HCT116 (cell line): ENCODE measurements around the gene RIN3. TPM values are rescaled to one million over a fixed set of nuclear protein-coding genes. Genes with fewer than 3 reads are reported as not detected.

Experiments
- ATAC-seq: fragments of 200-7000 bp; cut with Tn5 transposase; 2 replicates; pipeline ENCODE4 v1.9.1; 2020; ENCODE audit warnings: mild to moderate bottlenecking, moderate library complexity
- BruUV-seq: library from RNA; stranded (reverse); fragments of 400-500 nt; replicated peaks from 2 replicates; lab custom pipeline; 2021; lab: Mats Ljungman, UMichigan
- CTCF ChIA-PET: fragments of 300-600 bp; sonication (Branson Sonifier 250); formaldehyde crosslinking; loops from one replicate; lab custom pipeline; 2021; ENCODE audit warnings: antibody characterized with exemption; lab: Charles Lee
- POLR2A ChIA-PET: fragments of 300-600, 350-600 bp; sonication (Branson Sonifier 250); formaldehyde crosslinking; loops from one replicate; lab custom pipeline; 2021; ENCODE audit warnings: antibody characterized with exemption; lab: Charles Lee
- RAD21 ChIA-PET, 2 experiments: fragments of 300-600 bp; sonication (Branson Sonifier 250); formaldehyde crosslinking; loops; one replicate each; lab custom pipeline; 2023; ENCODE audit warnings: low total read pairs in 2 of 2; ENCODE audit not compliant: uncharacterized antibody in 2 of 2, unreplicated experiment in 2 of 2, low non-redundant PET in 1 of 2; lab: Charles Lee
- DNase-seq: peaks from one replicate; pipeline ENCODE4 v3.0.0-alpha.2; 2010; ENCODE audit warnings: low read depth, low spot score
- H2AFZ ChIP-seq: fragments of 200-600 bp; shearing (Covaris generic), sonication (generic); 2 replicates; pipeline ENCODE4 v1.6.1; 2017; ENCODE audit warnings: low read depth, mixed run types, mixed read lengths, antibody characterized with exemption, low read length; ENCODE audit not compliant: poor library complexity, severe bottlenecking
- H3K27ac ChIP-seq: 2 replicates; pipeline ENCODE4 v1.5.1; 2012; ENCODE audit warnings: low read depth, low read length
- H3K27me3 ChIP-seq: fragments of 200-600 bp; sonication (generic); 2 replicates; pipeline ENCODE4 v1.6.1; 2016; ENCODE audit warnings: mixed run types, low read length, mixed read lengths; ENCODE audit not compliant: insufficient read depth
- H3K36me3 ChIP-seq, 2 experiments: fragments of 200-500 bp in 1 of 2; fragments of 200-600 bp in 1 of 2; sonication (Bioruptor generic) in 1 of 2; sonication (generic) in 1 of 2; 2 replicates each; pipeline versions ENCODE4 v1.5.1 to v1.6.1; 2014 to 2016; ENCODE audit warnings: low read length in 2 of 2, inconsistent platforms in 1 of 2, mixed read lengths in 1 of 2, mixed run types in 1 of 2; ENCODE audit not compliant: insufficient read depth in 2 of 2, control insufficient read depth in 1 of 2
- H3K4me1 ChIP-seq, 2 experiments: fragments of 200-600 bp in 1 of 2; sonication (generic) in 1 of 2; 2 replicates each; pipeline versions ENCODE4 v1.5.1 to v1.6.1; 2012 to 2017; ENCODE audit warnings: low read length in 2 of 2, inconsistent platforms in 1 of 2, mild to moderate bottlenecking in 1 of 2, mixed read lengths in 1 of 2, mixed run types in 1 of 2, moderate library complexity in 1 of 2; ENCODE audit not compliant: insufficient read depth in 2 of 2, control insufficient read depth in 1 of 2
- H3K4me2 ChIP-seq: fragments of 200-600 bp; sonication (generic); 2 replicates; pipeline ENCODE4 v1.6.1; 2017; ENCODE audit warnings: mixed run types, low read length, mixed read lengths
- H3K4me3 ChIP-seq, 2 experiments: fragments of 200-600 bp in 1 of 2; sonication (generic) in 1 of 2; replicated peaks in 1 of 2; 2 replicates each; pipeline ENCODE4 v1.5.1; 2011 to 2016; ENCODE audit warnings: low read length in 2 of 2, control low read depth in 1 of 2, low read depth in 1 of 2, mild to moderate bottlenecking in 1 of 2, mixed read lengths in 1 of 2, mixed run types in 1 of 2
- H3K79me2 ChIP-seq: fragments of 200-600 bp; sonication (generic); 2 replicates; pipeline ENCODE4 v1.6.1; 2017; ENCODE audit warnings: mild to moderate bottlenecking, mixed run types, low read length, moderate library complexity, mixed read lengths; ENCODE audit not compliant: insufficient read depth
- H3K9ac ChIP-seq: fragments of 200-600 bp; sonication (generic); 2 replicates; pipeline ENCODE4 v1.6.1; 2016; ENCODE audit warnings: low read length, mixed read lengths
- H3K9me2 ChIP-seq: fragments of 200-600 bp; sonication (generic), shearing (Covaris generic); 2 replicates; pipeline ENCODE4 v1.6.1; 2017; ENCODE audit warnings: mixed run types, mild to moderate bottlenecking, moderate library complexity; ENCODE audit not compliant: insufficient read depth
- H3K9me3 ChIP-seq, 2 experiments: fragments of 200-500 bp in 1 of 2; fragments of 200-600 bp in 1 of 2; sonication (Bioruptor generic) in 1 of 2; sonication (generic) in 1 of 2; 2 replicates each; pipeline ENCODE4 v1.6.1; 2014 to 2017; ENCODE audit warnings: low read length in 2 of 2, mixed read lengths in 2 of 2, inconsistent platforms in 1 of 2, low read depth in 1 of 2, mild to moderate bottlenecking in 1 of 2, mixed run types in 1 of 2, moderate library complexity in 1 of 2; ENCODE audit not compliant: control insufficient read depth in 1 of 2, insufficient read depth in 1 of 2
- H4K20me1 ChIP-seq: fragments of 200-600 bp; sonication (generic), shearing (Covaris generic); 2 replicates; pipeline ENCODE4 v1.6.1; 2017; ENCODE audit warnings: mixed run types, mild to moderate bottlenecking, moderate library complexity; ENCODE audit not compliant: insufficient read depth
- CBX3 ChIP-seq: IDR thresholded peaks from 2 replicates; pipeline ENCODE4 v1.6.1; 2012; ENCODE audit warnings: low read depth
- CEBPB ChIP-seq: IDR thresholded peaks from 2 replicates; pipeline ENCODE4 v1.6.1; 2012; ENCODE audit warnings: low read depth
- EGR1 ChIP-seq: IDR thresholded peaks from 2 replicates; pipeline ENCODE4 v1.6.1; 2012; ENCODE audit warnings: low read depth
- EZH2 ChIP-seq: fragments of 200-600 bp; sonication (generic); IDR thresholded peaks from 2 replicates; pipeline ENCODE4 v1.6.1; 2017; ENCODE audit warnings: antibody characterized with exemption, mixed run types
- POLR2A ChIP-seq: IDR thresholded peaks from 2 replicates; pipeline ENCODE4 v1.7.0; 2011; ENCODE audit warnings: borderline replicate concordance; ENCODE audit not compliant: insufficient read depth, insufficient read length; ENCODE audit errors: extremely low read depth
- POLR2AphosphoS5 ChIP-seq: IDR thresholded peaks from 2 replicates; pipeline ENCODE4 v1.6.1; 2011; ENCODE audit warnings: mild to moderate bottlenecking, low read depth, low read length, moderate library complexity
- SRF ChIP-seq: IDR thresholded peaks from 2 replicates; pipeline ENCODE4 v1.6.1; 2012; ENCODE audit warnings: low read depth
- TCF7L2 ChIP-seq: IDR thresholded peaks from 2 replicates; pipeline ENCODE4 v1.7.0; 2011; ENCODE audit warnings: borderline replicate concordance, inconsistent platforms; ENCODE audit not compliant: insufficient read depth, insufficient read length; ENCODE audit errors: extremely low read depth
- YY1 ChIP-seq: IDR thresholded peaks from 2 replicates; pipeline ENCODE4 v1.6.1; 2011; ENCODE audit warnings: low read length, low read depth, moderate library complexity, mild to moderate bottlenecking; ENCODE audit not compliant: insufficient replicate concordance; ENCODE audit errors: extremely low read depth
- ZNF274 ChIP-seq: fragments of 200-500 bp; sonication (Bioruptor generic); IDR thresholded peaks from 2 replicates; pipeline ENCODE4 v1.6.1; 2014; ENCODE audit warnings: mild to moderate bottlenecking, low read depth, low read length, inconsistent platforms
- intact Hi-C: fragments of 100-400 bp; cut with micrococcal nuclease; formaldehyde crosslinking; loops from 2 replicates; pipeline ENCODE4 v1.10.0; 2022
- total RNA-seq: library from RNA; stranded (reverse); gene quantifications from one replicate; pipeline ENCODE4 v1.2.1, GENCODE V29; 2021; ENCODE audit not compliant: unreplicated experiment

Gene RIN3
- total RNA-seq, 1 experiment from 2014 or later = 22.2 TPM

- DNase-seq (peak; percentile 59), ATAC-seq (peak; percentile 76)
- RAD21 ChIA-PET = interaction anchor here in 1 of 2 experiments (0.6 kb wide), 1 partner anchor 18 kb away, joined by 7 read pairs; no protein-coding TSS in a partner anchor
- Histone ChIP-seq H3K9me3 (no peaks in the 10 kb centered on the region), H3K4me3 (no peak overlapping the region), H3K36me3 (no peaks in the 10 kb centered on the region), H4K20me1 (no peaks in the 10 kb centered on the region), H3K79me2 (peaks cover 10% of the 10 kb centered on the region; the same call in 1 of the 2 replicates), H3K4me1 (peaks cover 16 to 35% of the 10 kb centered on the region in 2 experiments), H3K4me2 (peak overlapping the region; percentile 60), H3K9me2 (no peaks in the 10 kb centered on the region), H2AFZ (no peak overlapping the region), H3K9ac (peak overlapping the region; percentile 13; the same call in 1 of the 2 replicates), H3K27ac (peak overlapping the region; percentile 36), H3K27me3 (no peaks in the 10 kb centered on the region)
- intact Hi-C loops = no loop called here
- BruUV-seq = no TSS peak
- CTCF ChIA-PET = no interaction called here
- POLR2A ChIA-PET = no interaction called here
- TF ChIP-seq TCF7L2 (no peak), EZH2 (no peak), CBX3 (peak; percentile 48; the same call in 1 of the 2 replicates), YY1 (no peak), CEBPB (peak; percentile 46; the same call in 1 of the 2 replicates), SRF (peak; percentile 35; the same call in 1 of the 2 replicates), ZNF274 (no peak), POLR2AphosphoS5 (peak; percentile 44), EGR1 (no peak), POLR2A (no peak)
Measured at GRCh38 chr14:92540472-92541048, 27.0 kb downstream of the RIN3 start.
